ENCODE data around the gene DNAJC5. TPM values are rescaled to one million over a fixed set of nuclear protein-coding genes. Genes with fewer than 3 reads are reported as not detected.

The DNAJC5 gene
- total and polyA plus RNA-seq, 2 of the 8 experiments (the other 6 are each of a cell fraction or from before 2014, with no cell fraction given), result 19.2 to 31.2 TPM

DNA sequence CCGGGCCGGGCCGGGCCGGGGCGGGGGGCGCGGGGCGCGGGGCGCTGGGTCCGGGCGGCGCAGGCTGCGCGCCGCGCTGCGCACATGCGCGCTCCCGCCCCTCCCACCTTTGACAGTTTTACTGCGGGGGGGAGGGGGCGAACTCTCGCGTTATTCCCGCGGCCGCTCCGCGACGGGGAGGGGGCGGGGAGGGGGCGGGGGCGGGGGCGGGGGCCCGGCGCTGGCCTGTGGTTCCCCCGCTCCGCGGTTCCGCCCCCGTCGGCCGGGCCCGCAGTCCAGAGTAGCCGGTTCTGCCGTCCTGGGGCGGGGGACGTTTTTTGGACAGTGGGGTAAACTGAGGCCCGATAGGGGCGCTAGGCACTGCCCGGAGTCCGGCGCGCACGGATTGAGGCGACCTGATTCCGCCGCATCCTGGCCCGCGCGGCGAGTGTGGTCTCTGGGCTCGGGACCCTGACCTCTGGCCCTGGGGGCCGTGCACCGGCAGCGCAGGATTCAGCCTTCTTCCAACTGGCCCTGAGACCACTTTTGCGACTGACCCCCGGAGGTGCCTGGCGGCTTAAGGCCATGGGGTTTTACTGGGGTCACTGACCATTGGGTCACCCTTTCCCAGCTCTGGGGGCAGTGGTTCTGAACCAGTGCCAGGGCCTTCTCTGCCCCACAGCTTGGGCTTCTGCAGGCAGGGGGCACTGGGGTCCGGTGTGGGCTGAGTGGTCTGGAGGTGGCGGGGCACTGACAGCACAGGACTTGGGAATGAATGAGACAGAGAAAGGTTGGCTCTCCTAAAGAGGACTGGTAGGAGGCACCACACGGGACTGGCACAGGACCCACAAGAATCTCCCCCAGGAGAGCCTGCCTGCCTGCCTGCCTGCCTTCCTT, 75.2 kb downstream of the DNAJC5 start, which contains the start of gene ZNF512B (continued):
- no peak for TF ChIP-seq SAP30 (IDR thresholded peaks at IDR 0.05; ENCODE audit: insufficient read depth, insufficient replicate concordance, low read length)
- no peak for TF ChIP-seq SIRT6 (IDR thresholded peaks at IDR 0.05; ENCODE audit: low read length)
- no peak for TF ChIP-seq JUN (IDR thresholded peaks at IDR 0.05; ENCODE audit: low read depth, low read length)
- TF ChIP-seq RNF2 (IDR thresholded peaks at IDR 0.05; ENCODE audit: borderline replicate concordance, low read depth, low read length, missing control alignments, poor library complexity, severe bottlenecking), result no peak
- TF ChIP-seq ASH2L (IDR thresholded peaks at IDR 0.05; ENCODE audit: low read length), result peak; percentile 31
- TF ChIP-seq CBX5 (IDR thresholded peaks at IDR 0.05; ENCODE audit: low read depth, low read length), result no peak
- TF ChIP-seq NRF1 (IDR thresholded peaks at IDR 0.05; ENCODE audit: low read depth, low read length), result peak; percentile 6; the same call in 1 of the 2 replicates
- TF ChIP-seq KDM4A (IDR thresholded peaks at IDR 0.05; ENCODE audit: low read depth, low read length, severe bottlenecking), result peak; percentile 39
- TF ChIP-seq SP2 (IDR thresholded peaks at IDR 0.05; ENCODE audit: low read length), result no peak
- TF ChIP-seq CHD2 (IDR thresholded peaks at IDR 0.05; ENCODE audit: low read length), result peak; percentile 87

All from H1 (cell line).